ENCODE measurements around the gene NCAPG2. TPM values are rescaled to one million over a fixed set of nuclear protein-coding genes. Genes with fewer than 3 reads are reported as not detected.

The NCAPG2 gene
- total and polyA plus RNA-seq, 2 experiments from 2014 or later = 38.7 to 91.2 TPM

GRCh38 chr7:158606129-158606528 lies 98.5 kb downstream of the NCAPG2 start:
- Histone ChIP-seq H3K4me3 (no peak overlapping the region), H3K9me2 (ENCODE audit: insufficient read depth) (no peaks in the 10 kb centered on the region), H3K4me2 (no peak overlapping the region), H3K36me3 (ENCODE audit: insufficient read depth) (no peaks in the 10 kb centered on the region), H3K27me3 (ENCODE audit: insufficient read depth) (no peaks in the 10 kb centered on the region), H2AFZ (no peak overlapping the region), H3K4me1 (ENCODE audit: insufficient read depth) (no peaks in the 10 kb centered on the region), H3K27ac (ENCODE audit: low read depth) (no peak overlapping the region), H4K20me1 (replicated peaks; ENCODE audit: insufficient read depth) (no peaks in the 10 kb centered on the region; the same call in 1 of the 2 replicates), H3K79me2 (replicated peaks; ENCODE audit: insufficient read depth) (no peaks in the 10 kb centered on the region; the same call in 1 of the 2 replicates), H3F3A (replicated peaks; ENCODE audit: low read depth) (no peaks in the 10 kb centered on the region)
- TF ChIP-seq POLR2AphosphoS5 (IDR thresholded peaks at IDR 0.05; ENCODE audit: low read depth) = no peak
- no peak for TF ChIP-seq JUNB (IDR thresholded peaks at IDR 0.05; ENCODE audit: unreplicated experiment)
- no peak for ATAC-seq
- Mint-ChIP-seq H3K9me3 (no peaks in the 10 kb centered on the region; the same call in 2 of the 3 replicates), H3K27me3 (ENCODE audit: insufficient read depth, low read depth, poor library complexity) (peaks cover 16% of the 10 kb centered on the region), H3K4me3 (no peak overlapping the region), H3K4me1 (no peaks in the 10 kb centered on the region), H3K27ac (no peak overlapping the region), H3K36me3 (ENCODE audit: low read depth) (peaks cover 22% of the 10 kb centered on the region)
- no peak for DNase-seq (ENCODE audit: low spot score)

GRCh38 chr7:158603773-158604755 lies 100.5 kb downstream of the NCAPG2 start:
- Histone ChIP-seq H3K9me2 (ENCODE audit: insufficient read depth) (no peaks in the 10 kb centered on the region), H3K27ac (ENCODE audit: low read depth) (no peak overlapping the region), H4K20me1 (replicated peaks; ENCODE audit: insufficient read depth) (no peaks in the 10 kb centered on the region; the same call in 1 of the 2 replicates), H3K4me3 (no peak overlapping the region), H2AFZ (no peak overlapping the region), H3K36me3 (ENCODE audit: insufficient read depth) (no peaks in the 10 kb centered on the region), H3K4me2 (no peak overlapping the region), H3F3A (replicated peaks; ENCODE audit: low read depth) (no peaks in the 10 kb centered on the region), H3K4me1 (ENCODE audit: insufficient read depth) (no peaks in the 10 kb centered on the region), H3K79me2 (replicated peaks; ENCODE audit: insufficient read depth) (no peaks in the 10 kb centered on the region), H3K27me3 (ENCODE audit: insufficient read depth) (no peaks in the 10 kb centered on the region)
- H3K27me3 Mint-ChIP-seq (ENCODE audit: insufficient read depth, low read depth, poor library complexity) = peaks cover 13% of the 10 kb centered on the region
- peaks cover 20% of the 10 kb centered on the region for H3K36me3 Mint-ChIP-seq (ENCODE audit: low read depth)
- no peaks in the 10 kb centered on the region for H3K9me3 Mint-ChIP-seq
- no peaks in the 10 kb centered on the region for H3K4me1 Mint-ChIP-seq
- ATAC-seq = peak; percentile 37
- H3K4me3 Mint-ChIP-seq = no peak overlapping the region
- H3K27ac Mint-ChIP-seq = no peak overlapping the region
- no peak for DNase-seq (ENCODE audit: low spot score)
- TF ChIP-seq EZH2 (IDR thresholded peaks at IDR 0.05; ENCODE audit: low read depth, unreplicated experiment) (no peak), JUNB (IDR thresholded peaks at IDR 0.05; ENCODE audit: unreplicated experiment) (no peak), STAT1 (IDR thresholded peaks at IDR 0.05; ENCODE audit: unreplicated experiment) (no peak), REST (IDR thresholded peaks at IDR 0.05; ENCODE audit: unreplicated experiment) (no peak), EZH2phosphoT487 (IDR thresholded peaks at IDR 0.05; ENCODE audit: unreplicated experiment) (no peak), POLR2AphosphoS5 (IDR thresholded peaks at IDR 0.05; ENCODE audit: low read depth) (no peak), ZNF331 (CRISPR knock-in tag; IDR thresholded peaks at IDR 0.05; ENCODE audit: low read depth) (no peak), ZNF114 (CRISPR knock-in tag; IDR thresholded peaks at IDR 0.05) (no peak), NANOG (IDR thresholded peaks at IDR 0.05; ENCODE audit: borderline replicate concordance) (no peak), CTCF (conservative IDR thresholded peaks at IDR 0.05; ENCODE audit: low read depth in 2 of 2) (no peak)

Data from GM23338 (cell line).